NCI-H2227 (cell line): ENCODE results near the gene UCK1.
"Not testable (repeated sequence)": the region's sequence is repeated elsewhere in the genome, so short reads cannot be mapped to it uniquely, and the experiment has no call there.

Source experiments
- DNase-seq: peaks from one replicate; lab custom pipeline; 2025; ENCODE audit not compliant: unreplicated experiment; lab: John Stamatoyannopoulos, UW

UCK1 gene

GRCh38 chr9:131554087-131554842 lies 23.2 kb upstream of the UCK1 start:
- DNase-seq: no peak

GRCh38 chr9:131552030-131552429 lies 21.0 kb upstream of the UCK1 start:
- DNase-seq: no peak

GRCh38 chr9:131550465-131550864 lies 19.4 kb upstream of the UCK1 start:
- not testable (repeated sequence) for DNase-seq

GRCh38 chr9:131549186-131549585 lies 18.1 kb upstream of the UCK1 start:
- not testable (repeated sequence) for DNase-seq

GRCh38 chr9:131546336-131547084 lies 15.4 kb upstream of the UCK1 start:
- DNase-seq: peak; percentile 26

- no peak for DNase-seq
These were observed 14.8 kb upstream of the UCK1 start for GRCh38 chr9:131545786-131546335.

GRCh38 chr9:131545003-131545785 lies 14.1 kb upstream of the UCK1 start, which contains the start of gene PRRT1B:
Gene PRRT1B, plus strand, starts transcription at chr9:131545523. Its CDS starts 93 bp downstream, at chr9:131545616.
- DNase-seq: no peak

GRCh38 chr9:131543141-131543540 lies 12.1 kb upstream of the UCK1 start:
- DNase-seq: no peak

- no peak for DNase-seq
These were observed 8.3 kb upstream of the UCK1 start for GRCh38 chr9:131539223-131539923.

GRCh38 chr9:131537946-131538345 lies 6.9 kb upstream of the UCK1 start:
- DNase-seq: no peak

- peak; percentile 19 for DNase-seq
These were observed 3.7 kb upstream of the UCK1 start for GRCh38 chr9:131534721-131535237.

GRCh38 chr9:131530546-131530919 lies 530 bp downstream of the UCK1 start:
- DNase-seq: peak; percentile 42

GRCh38 chr9:131529597-131530545 lies 1.2 kb downstream of the UCK1 start:
- no peak for DNase-seq

GRCh38 chr9:131528886-131529505 lies 2.1 kb downstream of the UCK1 start:
- DNase-seq: no peak

GRCh38 chr9:131528186-131528585 lies 2.9 kb downstream of the UCK1 start:
- no peak for DNase-seq

- DNase-seq: no peak
These were observed 5.2 kb downstream of the UCK1 start for GRCh38 chr9:131525643-131526565.

GRCh38 chr9:131524665-131525315 lies 6.3 kb downstream of the UCK1 start:
- DNase-seq: no peak
